Left ventricle myocardium inferior (tissue), 1 donor: ENCODE data around the gene USP10. TPM values are rescaled to one million over a fixed set of nuclear protein-coding genes. Genes with fewer than 3 reads are reported as not detected.

Experiments used
- DNase-seq: peaks from one replicate; pipeline ENCODE4 v3.0.0-alpha.2; 2020
- H3K27ac ChIP-seq: fragments of 200-600 bp; replicated peaks from 2 replicates; pipeline ENCODE4 v1.8.0; 2021
- H3K27me3 ChIP-seq: fragments of 200-600 bp; 2 replicates; pipeline ENCODE4 v1.8.0; 2021; ENCODE audit warnings: low read depth
- H3K36me3 ChIP-seq: fragments of 200-600 bp; 2 replicates; pipeline ENCODE4 v1.8.0; 2021
- H3K4me1 ChIP-seq: fragments of 200-600 bp; 2 replicates; pipeline ENCODE4 v1.8.0; 2021
- H3K4me3 ChIP-seq: fragments of 200-600 bp; 2 replicates; pipeline ENCODE4 v1.8.0; 2021; ENCODE audit warnings: mild to moderate bottlenecking, moderate library complexity
- H3K9me3 ChIP-seq: fragments of 200-600 bp; replicated peaks from 2 replicates; pipeline ENCODE4 v1.8.0; 2021
- intact Hi-C: fragments of 100-400 bp; cut with micrococcal nuclease; formaldehyde crosslinking; loops from one replicate; pipeline ENCODE4 v1.11.0; 2022
- total RNA-seq: library from RNA; stranded (reverse); fragmentation: NEBNext Ultra II Directional; extraction: Animal tissue kit (Norgen Biotek cat#: 25700); gene quantifications from one replicate; pipeline ENCODE4 v1.2.1, GENCODE V29; 2021
- TF ChIP-seq, protein P1 (sequence below): fragments of 200-600 bp; IDR thresholded peaks from 2 replicates; pipeline ENCODE4 v1.8.0; 2021; ENCODE audit warnings: antibody characterized with exemption, mild to moderate bottlenecking, borderline replicate concordance
- donor health status: DM: no; HTN: yes; CAD: no; lungs with severe emphysema.

USP10 gene
- total RNA-seq, 1 donor from 2014 or later: 66.7 TPM

DNA sequence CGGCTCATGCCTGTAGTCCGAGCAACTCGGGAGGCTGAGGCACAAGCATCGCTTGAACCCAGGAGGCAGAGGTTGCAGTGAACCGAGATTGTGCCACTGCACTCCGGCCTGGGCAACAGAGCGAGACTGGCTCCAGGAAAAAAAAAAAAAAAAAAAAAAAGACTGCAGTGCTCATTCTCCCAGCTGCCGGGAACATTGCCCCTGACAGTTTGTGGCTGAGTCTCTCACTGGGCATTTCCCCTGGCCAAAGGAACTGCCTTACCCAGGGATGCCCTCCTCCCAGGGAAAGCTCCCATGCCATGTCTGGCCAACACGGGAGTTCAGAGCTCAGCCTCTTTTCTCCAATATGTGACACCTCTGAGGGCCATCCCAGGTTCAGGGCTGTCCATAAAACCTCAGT is 21.3 kb upstream of the USP10 start:
- Histone ChIP-seq H3K9me3 (no peaks in the 10 kb centered on the region), H3K4me3 (no peak overlapping the region), H3K4me1 (no peaks in the 10 kb centered on the region), H3K27me3 (peaks cover 25% of the 10 kb centered on the region), H3K36me3 (no peaks in the 10 kb centered on the region), H3K27ac (no peak overlapping the region)
- TF ChIP-seq, protein P1, sequence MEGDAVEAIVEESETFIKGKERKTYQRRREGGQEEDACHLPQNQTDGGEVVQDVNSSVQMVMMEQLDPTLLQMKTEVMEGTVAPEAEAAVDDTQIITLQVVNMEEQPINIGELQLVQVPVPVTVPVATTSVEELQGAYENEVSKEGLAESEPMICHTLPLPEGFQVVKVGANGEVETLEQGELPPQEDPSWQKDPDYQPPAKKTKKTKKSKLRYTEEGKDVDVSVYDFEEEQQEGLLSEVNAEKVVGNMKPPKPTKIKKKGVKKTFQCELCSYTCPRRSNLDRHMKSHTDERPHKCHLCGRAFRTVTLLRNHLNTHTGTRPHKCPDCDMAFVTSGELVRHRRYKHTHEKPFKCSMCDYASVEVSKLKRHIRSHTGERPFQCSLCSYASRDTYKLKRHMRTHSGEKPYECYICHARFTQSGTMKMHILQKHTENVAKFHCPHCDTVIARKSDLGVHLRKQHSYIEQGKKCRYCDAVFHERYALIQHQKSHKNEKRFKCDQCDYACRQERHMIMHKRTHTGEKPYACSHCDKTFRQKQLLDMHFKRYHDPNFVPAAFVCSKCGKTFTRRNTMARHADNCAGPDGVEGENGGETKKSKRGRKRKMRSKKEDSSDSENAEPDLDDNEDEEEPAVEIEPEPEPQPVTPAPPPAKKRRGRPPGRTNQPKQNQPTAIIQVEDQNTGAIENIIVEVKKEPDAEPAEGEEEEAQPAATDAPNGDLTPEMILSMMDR: no peak
- DNase-seq: no peak
- intact Hi-C loops: no loop called here

DNA sequence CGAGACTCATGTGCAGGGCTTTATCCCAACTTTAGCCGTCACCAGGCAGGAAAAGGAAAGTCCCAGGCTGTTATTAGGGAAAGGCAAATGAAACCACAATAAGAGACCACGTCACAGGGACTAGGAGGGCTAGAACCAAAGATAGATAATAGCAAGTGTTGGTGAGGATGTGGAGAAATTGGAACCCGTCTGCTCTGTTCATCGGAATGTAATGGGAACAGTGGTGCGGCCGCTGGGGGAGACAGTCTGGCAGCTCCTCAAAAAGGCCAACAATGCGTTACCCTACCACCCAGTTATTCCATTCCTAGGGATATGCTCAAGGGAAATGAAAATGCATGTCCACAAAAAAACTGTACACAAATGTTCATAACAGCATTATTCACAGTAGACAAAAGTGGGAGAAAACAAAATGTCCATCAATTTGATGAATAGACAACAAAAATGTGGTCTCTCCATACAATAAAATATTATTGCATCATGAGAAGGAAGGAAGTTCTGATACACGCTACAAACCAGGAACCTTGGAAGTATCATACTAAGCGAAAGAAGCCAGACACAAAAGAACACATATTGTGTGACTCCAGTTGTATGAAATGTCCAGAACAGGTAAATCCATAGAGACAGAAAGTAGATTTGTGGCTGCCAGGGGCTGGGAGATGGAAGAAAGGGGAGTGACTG is 19.5 kb upstream of the USP10 start:
- Histone ChIP-seq H3K27me3 (peaks cover 39% of the 10 kb centered on the region), H3K27ac (no peak overlapping the region), H3K36me3 (no peaks in the 10 kb centered on the region), H3K4me1 (no peaks in the 10 kb centered on the region), H3K4me3 (no peak overlapping the region), H3K9me3 (no peaks in the 10 kb centered on the region)
- no peak for DNase-seq
- intact Hi-C loops: no loop called here
- TF ChIP-seq, protein P1: no peak

DNA sequence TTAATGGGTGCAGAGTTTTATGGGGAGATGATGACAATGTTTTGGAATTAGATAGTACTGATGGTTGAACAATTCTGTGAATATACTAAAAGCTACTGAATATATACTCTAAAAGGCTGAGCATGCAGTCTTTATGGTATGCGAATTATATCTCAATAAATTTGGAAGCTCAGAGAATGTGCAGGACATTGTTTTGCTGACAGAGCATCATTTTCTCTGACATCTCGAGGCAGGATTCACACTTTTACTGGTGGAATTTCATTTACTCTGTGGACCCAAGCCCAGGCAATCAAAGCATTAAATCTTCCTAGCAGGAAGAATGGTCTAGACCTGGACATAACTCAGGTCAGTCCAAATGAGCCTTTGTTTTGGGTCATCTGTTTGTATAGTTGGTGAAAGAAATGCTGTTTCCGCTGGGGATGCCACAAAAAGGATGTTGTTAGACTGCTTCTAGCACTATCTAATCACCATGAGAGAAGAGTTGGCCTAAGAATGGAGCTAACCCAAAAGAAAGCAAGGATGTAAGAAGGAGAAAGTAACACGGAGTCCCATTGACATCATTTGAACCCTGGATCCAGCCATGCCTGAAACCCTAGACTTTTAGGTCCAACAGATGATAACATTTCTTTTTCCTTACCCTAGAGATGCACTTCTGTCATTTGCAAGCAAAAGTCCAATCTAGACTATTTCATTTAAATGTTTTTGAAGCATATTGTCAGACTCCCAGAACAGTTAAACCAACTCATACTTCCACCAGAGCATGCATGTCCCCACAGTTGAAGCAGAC is 18.8 kb upstream of the USP10 start:
- no peaks in the 10 kb centered on the region for H3K9me3 ChIP-seq
- no peak overlapping the region for H3K4me3 ChIP-seq
- no peaks in the 10 kb centered on the region for H3K4me1 ChIP-seq
- TF ChIP-seq, protein P1: no peak
- intact Hi-C loops: no loop called here
- H3K27me3 ChIP-seq: peaks cover 39% of the 10 kb centered on the region
- no peak for DNase-seq
- H3K27ac ChIP-seq: no peak overlapping the region
- H3K36me3 ChIP-seq: no peaks in the 10 kb centered on the region

DNA sequence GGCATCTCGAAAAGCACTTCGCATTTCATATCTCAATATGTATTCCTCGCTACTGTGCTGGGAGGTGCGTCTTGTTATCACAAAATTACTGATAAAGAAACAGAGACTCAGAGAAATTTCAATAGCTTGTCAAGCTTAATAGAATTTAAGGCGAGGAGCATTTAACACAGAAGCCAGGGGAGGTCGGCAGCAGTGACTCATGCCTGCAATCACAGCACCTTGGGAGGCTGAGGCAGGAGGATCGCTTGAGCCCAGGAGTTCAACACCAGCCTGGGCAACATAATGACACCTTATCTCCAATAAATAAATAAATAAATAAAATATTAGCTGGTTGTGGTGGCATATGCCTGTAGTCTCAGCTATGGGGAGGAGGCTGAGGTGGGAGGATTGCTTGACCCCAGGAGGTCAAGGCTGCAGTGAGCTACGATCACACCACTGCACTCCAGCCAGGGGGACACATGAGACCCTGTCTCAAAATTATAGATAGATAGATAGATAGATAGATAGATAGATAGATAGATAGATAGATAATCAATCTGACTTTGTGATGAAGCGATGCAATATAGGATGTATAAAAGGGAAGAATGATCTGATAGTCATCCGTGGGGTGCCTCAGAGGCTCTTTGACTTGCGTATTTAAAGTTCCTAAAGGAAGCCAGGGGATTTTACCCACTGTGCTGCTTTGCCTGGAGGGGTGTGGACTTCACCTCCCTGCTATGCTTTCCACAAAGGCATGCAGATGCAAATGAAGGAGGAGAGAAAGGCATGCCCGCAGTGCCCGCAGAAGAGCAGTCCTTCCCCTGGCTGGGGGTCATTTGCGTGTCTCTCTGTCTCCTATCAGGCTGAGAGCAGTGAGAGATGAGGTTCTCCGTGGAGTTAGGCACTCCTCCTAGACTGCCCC is 15.9 kb upstream of the USP10 start:
- intact Hi-C loops: no loop called here
- H3K9me3 ChIP-seq: no peaks in the 10 kb centered on the region
- no peak overlapping the region for H3K4me3 ChIP-seq
- peaks cover 31% of the 10 kb centered on the region for H3K27me3 ChIP-seq
- DNase-seq: no peak
- no peaks in the 10 kb centered on the region for H3K36me3 ChIP-seq
- H3K4me1 ChIP-seq: no peaks in the 10 kb centered on the region
- H3K27ac ChIP-seq: no peak overlapping the region
- TF ChIP-seq, protein P1: no peak

GRCh38 chr16:84684592-84684965 is 15.2 kb upstream of the USP10 start:
- Histone ChIP-seq H3K27me3 (peaks cover 31% of the 10 kb centered on the region), H3K4me3 (no peak overlapping the region), H3K9me3 (no peaks in the 10 kb centered on the region), H3K27ac (no peak overlapping the region), H3K4me1 (no peaks in the 10 kb centered on the region), H3K36me3 (no peaks in the 10 kb centered on the region)
- TF ChIP-seq, protein P1: no peak
- intact Hi-C loops: no loop called here
- no peak for DNase-seq
